Measurements from ENCODE around the gene C1orf21.

Gene C1orf21

DNA sequence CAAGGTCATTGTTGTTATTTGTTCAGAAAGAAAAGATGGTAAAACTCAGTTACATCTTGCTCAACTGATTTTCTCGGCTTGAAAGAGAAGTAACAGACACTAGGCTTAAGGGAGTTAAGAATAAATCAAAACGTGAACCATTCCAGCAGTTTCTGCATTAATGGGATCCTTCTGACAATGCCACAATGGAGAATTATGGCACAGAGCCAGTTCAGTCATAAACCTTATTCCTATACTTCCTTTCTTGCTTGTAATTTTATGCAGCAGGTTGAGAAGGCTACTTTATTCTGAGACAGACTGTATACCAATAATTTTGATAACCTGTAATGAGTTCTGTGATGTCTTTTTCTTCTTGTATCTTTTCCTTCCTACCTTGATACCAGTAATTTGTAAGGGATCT lies 167.0 kb downstream of the C1orf21 start:
- H3K36me3 ChIP-seq (ENCODE audit: insufficient read depth, low read depth, low read length): no peaks in the 10 kb centered on the region
- H3K27ac ChIP-seq (ENCODE audit: low read length): no peak overlapping the region
- no peaks in the 10 kb centered on the region for H3K9me3 ChIP-seq (ENCODE audit: insufficient read depth, low read depth, low read length)
- H3K27me3 ChIP-seq (ENCODE audit: insufficient read depth, low read length): no peaks in the 10 kb centered on the region
- peaks cover 4% of the 10 kb centered on the region; the same call in 1 of the 2 replicates for H3K4me1 ChIP-seq (ENCODE audit: insufficient read depth, low read length)
- no peak overlapping the region for H3K4me3 ChIP-seq (ENCODE audit: low read length)
- H3K9ac ChIP-seq (ENCODE audit: low read depth, low read length): no peak overlapping the region

DNA sequence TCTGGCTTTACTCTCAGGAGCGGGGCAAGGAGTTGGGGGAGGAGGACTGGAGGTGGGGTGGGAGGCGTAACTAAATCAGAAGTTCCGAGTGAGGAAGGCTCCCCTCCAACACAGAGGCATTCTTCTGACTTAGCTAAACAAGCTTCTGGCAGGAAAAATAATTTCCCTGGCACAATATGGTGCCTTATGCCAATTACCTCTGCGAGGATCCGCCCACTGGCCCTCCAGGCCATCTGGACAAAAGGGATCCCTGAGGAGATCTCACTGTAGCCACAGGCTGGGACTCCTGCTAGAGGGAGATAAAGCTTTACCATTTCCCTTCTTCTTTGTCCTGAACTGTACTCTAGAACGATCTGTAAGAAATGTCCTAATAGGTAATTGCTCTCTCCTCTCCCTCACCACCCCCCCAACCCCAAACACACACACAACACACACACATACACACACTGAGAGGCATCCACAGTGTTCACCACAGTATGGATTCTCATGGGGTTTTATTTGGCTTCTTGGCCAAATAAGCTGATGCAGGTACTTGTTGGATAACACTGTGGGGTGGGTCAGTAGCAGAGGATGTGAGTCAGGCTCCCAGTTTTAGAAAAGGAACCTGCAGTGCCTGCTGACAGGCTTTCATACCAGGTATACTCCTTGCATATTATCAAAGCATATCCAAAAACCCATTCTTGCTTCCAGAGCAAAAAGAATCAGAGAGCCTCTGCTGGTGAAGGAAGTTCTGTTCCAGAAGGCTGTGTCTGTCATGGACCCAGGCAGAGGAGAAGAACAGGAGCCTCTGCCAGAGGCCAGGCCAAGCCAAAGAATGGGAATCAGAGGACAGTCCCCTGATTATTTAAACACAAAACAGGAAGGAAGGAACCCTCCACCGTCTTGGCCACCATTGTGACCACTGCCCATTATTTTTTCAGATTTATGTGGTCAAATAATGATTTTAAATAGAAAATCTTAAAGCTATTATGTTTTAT lies 169.1 kb downstream of the C1orf21 start:
- peaks cover 4% of the 10 kb centered on the region; the same call in 1 of the 2 replicates for H3K4me1 ChIP-seq (ENCODE audit: insufficient read depth, low read length)
- H3K9me3 ChIP-seq (ENCODE audit: insufficient read depth, low read depth, low read length): no peaks in the 10 kb centered on the region
- H3K36me3 ChIP-seq (ENCODE audit: insufficient read depth, low read depth, low read length): no peaks in the 10 kb centered on the region
- H3K9ac ChIP-seq (ENCODE audit: low read depth, low read length): no peak overlapping the region
- H3K4me3 ChIP-seq (ENCODE audit: low read length): no peak overlapping the region
- H3K27ac ChIP-seq (ENCODE audit: low read length): no peak overlapping the region
- H3K27me3 ChIP-seq (ENCODE audit: insufficient read depth, low read length): no peaks in the 10 kb centered on the region

DNA sequence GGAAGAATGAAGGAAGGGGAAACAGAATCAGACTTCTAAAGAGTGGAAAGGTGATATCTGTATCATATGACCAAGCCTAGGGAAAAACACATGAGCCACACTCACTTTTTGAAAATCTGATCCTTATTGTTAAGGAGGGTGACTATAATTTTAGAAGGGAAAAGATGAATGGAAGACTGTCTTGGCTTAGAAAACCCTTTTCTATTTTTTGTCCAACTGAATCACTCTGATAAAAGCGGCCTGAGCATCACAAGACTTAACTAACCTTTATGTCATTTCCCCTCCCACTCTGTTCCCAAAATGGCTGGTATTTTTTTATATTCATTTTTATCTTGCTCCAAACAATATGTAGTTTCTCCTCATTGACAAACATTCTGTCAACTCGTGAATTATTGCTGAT lies 169.8 kb downstream of the C1orf21 start:
- Histone ChIP-seq H3K4me3 (ENCODE audit: low read length) (no peak overlapping the region), H3K4me1 (ENCODE audit: insufficient read depth, low read length) (peaks cover 4% of the 10 kb centered on the region; the same call in 1 of the 2 replicates), H3K9ac (ENCODE audit: low read depth, low read length) (no peak overlapping the region), H3K27me3 (ENCODE audit: insufficient read depth, low read length) (no peaks in the 10 kb centered on the region), H3K36me3 (ENCODE audit: insufficient read depth, low read depth, low read length) (no peaks in the 10 kb centered on the region), H3K27ac (ENCODE audit: low read length) (no peak overlapping the region), H3K9me3 (ENCODE audit: insufficient read depth, low read depth, low read length) (no peaks in the 10 kb centered on the region)

DNA sequence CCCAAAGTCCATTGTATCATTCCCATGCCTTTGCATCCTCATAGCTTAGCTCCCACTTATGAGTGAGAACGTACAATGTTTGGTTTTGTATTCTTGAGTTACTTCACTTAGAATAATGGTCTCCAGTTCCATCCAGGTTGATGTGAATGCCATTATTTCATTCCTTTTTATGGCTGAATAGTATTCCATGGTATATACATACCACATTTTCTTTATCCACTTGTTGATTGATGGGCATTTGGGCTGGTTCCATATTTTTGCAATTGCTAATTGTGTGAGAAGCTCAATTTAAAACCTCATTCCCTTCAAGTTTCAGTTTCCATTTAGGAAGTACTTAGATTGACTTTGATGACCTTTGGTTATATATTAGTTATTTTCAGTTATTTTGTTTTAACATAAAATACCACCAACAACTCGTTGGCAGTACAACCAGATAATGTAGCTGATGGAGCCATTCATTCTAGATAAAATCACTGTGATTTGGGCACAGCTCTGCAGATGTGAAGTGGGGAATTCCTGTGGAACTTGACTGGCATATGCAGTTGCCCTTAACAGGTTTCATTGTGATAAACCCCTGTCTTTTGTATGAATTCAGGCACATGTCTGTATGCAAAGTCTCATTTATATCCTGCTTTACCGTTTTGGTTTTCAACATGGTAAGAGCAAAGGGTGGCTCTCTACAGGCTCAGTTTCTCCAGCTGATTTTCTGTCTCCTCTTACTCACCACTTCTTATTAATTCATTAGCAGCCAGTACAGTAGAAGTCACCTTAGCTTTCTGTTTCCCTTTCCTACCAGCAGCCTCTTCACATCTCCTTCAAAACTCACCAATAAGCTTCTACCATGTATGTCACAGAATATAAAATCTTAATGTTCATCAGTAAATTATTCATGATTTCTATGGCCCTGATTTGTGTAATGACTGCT lies 170.9 kb downstream of the C1orf21 start:
- Histone ChIP-seq H3K36me3 (ENCODE audit: insufficient read depth, low read depth, low read length) (no peaks in the 10 kb centered on the region), H3K27ac (ENCODE audit: low read length) (no peak overlapping the region), H3K27me3 (ENCODE audit: insufficient read depth, low read length) (no peaks in the 10 kb centered on the region), H3K9ac (ENCODE audit: low read depth, low read length) (no peak overlapping the region), H3K9me3 (ENCODE audit: insufficient read depth, low read depth, low read length) (no peaks in the 10 kb centered on the region), H3K4me3 (ENCODE audit: low read length) (no peak overlapping the region), H3K4me1 (ENCODE audit: insufficient read depth, low read length) (peaks cover 4% of the 10 kb centered on the region; the same call in 1 of the 2 replicates)

DNA sequence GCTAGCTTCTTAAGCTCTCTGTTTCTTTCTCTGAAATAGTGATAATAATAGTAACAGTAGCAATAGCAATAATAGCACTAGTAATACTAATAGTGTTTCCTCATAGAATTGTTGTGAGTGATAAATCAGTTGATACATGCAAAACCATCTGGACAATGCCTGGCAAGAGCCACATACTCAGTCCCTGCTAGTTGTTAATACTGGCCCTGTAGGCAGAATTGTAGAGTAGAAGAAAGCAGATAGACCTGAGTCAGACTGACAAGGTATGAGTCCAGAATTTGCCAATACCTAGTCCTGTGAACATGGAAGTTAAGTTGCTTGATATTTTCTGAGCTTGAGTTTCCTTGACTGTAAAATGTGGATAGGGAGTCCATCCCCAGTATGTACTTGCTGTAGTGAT lies 171.9 kb downstream of the C1orf21 start:
- Histone ChIP-seq H3K27me3 (ENCODE audit: insufficient read depth, low read length) (no peaks in the 10 kb centered on the region), H3K9me3 (ENCODE audit: insufficient read depth, low read depth, low read length) (no peaks in the 10 kb centered on the region), H3K4me1 (ENCODE audit: insufficient read depth, low read length) (peaks cover 4% of the 10 kb centered on the region; the same call in 1 of the 2 replicates), H3K27ac (ENCODE audit: low read length) (no peak overlapping the region), H3K9ac (ENCODE audit: low read depth, low read length) (no peak overlapping the region), H3K4me3 (ENCODE audit: low read length) (no peak overlapping the region), H3K36me3 (ENCODE audit: insufficient read depth, low read depth, low read length) (no peaks in the 10 kb centered on the region)

DNA sequence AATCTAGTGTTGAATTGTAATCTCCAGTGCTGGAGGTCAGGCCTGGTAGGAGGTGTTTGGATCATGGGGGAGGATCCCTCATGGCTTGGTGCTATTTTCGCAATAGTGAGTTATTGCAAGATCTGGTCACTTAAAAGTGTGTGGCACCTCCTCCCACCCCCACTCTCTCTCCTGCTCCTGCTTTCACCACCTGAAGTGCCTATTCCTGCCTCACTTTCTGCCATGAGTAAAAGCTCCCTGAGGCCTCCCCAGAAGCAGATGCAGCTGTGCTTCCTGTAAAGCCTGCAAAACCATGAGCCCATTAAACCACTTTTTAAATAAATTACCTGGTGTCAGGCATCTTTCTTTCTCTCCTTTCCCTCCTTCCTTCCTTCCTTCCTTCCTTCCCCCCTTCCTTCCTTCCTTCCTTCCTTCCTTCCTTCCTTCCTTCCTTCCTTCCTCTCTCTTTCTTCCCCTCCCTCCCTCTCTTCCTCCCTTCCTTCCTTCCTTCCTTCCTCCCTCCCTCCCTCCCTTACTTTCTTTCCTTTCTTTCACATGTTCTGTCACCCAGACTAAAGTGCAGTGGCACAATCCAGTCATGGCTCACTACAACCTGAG lies 172.4 kb downstream of the C1orf21 start:
- no peak overlapping the region for H3K9ac ChIP-seq (ENCODE audit: low read depth, low read length)
- H3K4me1 ChIP-seq (ENCODE audit: insufficient read depth, low read length): peaks cover 4% of the 10 kb centered on the region; the same call in 1 of the 2 replicates
- no peaks in the 10 kb centered on the region for H3K36me3 ChIP-seq (ENCODE audit: insufficient read depth, low read depth, low read length)
- H3K4me3 ChIP-seq (ENCODE audit: low read length): no peak overlapping the region
- no peak overlapping the region for H3K27ac ChIP-seq (ENCODE audit: low read length)
- H3K27me3 ChIP-seq (ENCODE audit: insufficient read depth, low read length): no peaks in the 10 kb centered on the region
- H3K9me3 ChIP-seq (ENCODE audit: insufficient read depth, low read depth, low read length): no peaks in the 10 kb centered on the region

DNA sequence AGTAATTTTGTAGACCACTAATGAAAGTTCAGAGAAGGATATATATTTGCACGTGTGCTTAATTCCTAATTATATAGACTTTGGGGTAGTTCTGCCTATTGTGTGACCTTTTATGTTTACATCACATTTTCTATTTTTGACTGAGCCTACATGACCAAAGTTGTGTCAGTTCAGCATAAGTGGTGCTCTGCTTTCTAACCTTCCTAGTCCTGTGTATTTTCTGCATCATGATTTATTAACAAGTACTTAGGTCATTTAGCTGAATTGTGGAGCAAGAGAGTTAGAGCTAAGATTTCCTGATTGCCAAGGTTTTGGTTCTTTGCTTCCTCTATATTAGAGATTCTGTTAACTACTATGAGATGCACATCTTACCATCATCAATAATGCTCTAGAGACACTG lies 176.0 kb downstream of the C1orf21 start:
- peaks cover 8% of the 10 kb centered on the region; the same call in 1 of the 2 replicates for H3K36me3 ChIP-seq (ENCODE audit: insufficient read depth, low read depth, low read length)
- H3K9ac ChIP-seq (ENCODE audit: low read depth, low read length): no peak overlapping the region
- H3K27ac ChIP-seq (ENCODE audit: low read length): no peak overlapping the region
- H3K9me3 ChIP-seq (ENCODE audit: insufficient read depth, low read depth, low read length): no peaks in the 10 kb centered on the region
- H3K27me3 ChIP-seq (ENCODE audit: insufficient read depth, low read length): no peaks in the 10 kb centered on the region
- H3K4me3 ChIP-seq (ENCODE audit: low read length): no peak overlapping the region
- no peaks in the 10 kb centered on the region for H3K4me1 ChIP-seq (ENCODE audit: insufficient read depth, low read length)

DNA sequence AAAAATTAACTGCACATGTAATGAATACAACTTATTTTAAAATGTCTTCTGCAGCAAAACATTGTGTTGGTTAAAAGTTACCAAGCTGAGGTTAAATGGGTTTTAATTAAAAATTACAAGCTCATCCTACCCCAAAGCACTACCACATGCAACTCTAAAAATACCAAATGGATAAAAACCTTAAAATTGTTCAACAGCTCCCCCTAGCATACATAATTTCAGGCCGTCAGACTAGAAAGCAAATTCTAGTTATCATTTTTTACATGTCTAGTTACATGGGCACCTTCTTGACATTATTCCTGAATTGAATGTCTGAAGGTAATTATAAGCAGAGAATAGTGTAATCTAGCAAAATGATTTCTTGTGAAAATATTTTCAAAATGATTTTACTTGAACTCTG lies 176.5 kb downstream of the C1orf21 start:
- H3K4me3 ChIP-seq (ENCODE audit: low read length): no peak overlapping the region
- no peaks in the 10 kb centered on the region for H3K4me1 ChIP-seq (ENCODE audit: insufficient read depth, low read length)
- no peaks in the 10 kb centered on the region for H3K27me3 ChIP-seq (ENCODE audit: insufficient read depth, low read length)
- H3K36me3 ChIP-seq (ENCODE audit: insufficient read depth, low read depth, low read length): peaks cover 8% of the 10 kb centered on the region; the same call in 1 of the 2 replicates
- no peak overlapping the region for H3K27ac ChIP-seq (ENCODE audit: low read length)
- no peaks in the 10 kb centered on the region for H3K9me3 ChIP-seq (ENCODE audit: insufficient read depth, low read depth, low read length)
- H3K9ac ChIP-seq (ENCODE audit: low read depth, low read length): no peak overlapping the region

DNA sequence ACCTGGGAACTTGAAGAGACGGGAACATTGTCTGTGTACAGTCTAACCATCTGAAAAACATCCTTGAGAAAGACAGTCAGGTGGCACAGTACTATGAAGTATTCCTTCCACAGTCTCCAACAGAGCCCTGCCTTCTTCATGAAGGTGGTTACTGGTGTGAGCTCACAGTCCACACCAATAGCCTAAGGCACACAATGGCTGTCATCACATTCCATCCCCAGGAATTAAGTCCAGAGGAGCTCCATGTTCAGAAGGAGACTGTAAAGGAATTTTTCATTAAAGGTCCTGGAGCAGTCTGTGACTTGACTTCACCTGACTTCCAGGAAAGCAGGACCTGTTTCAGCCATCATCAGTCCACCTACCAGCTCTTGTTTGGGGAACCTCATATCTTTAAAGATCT lies 180.2 kb downstream of the C1orf21 start:
- Histone ChIP-seq H3K4me3 (ENCODE audit: low read length) (no peak overlapping the region), H3K9ac (ENCODE audit: low read depth, low read length) (no peak overlapping the region), H3K4me1 (ENCODE audit: insufficient read depth, low read length) (no peaks in the 10 kb centered on the region), H3K9me3 (ENCODE audit: insufficient read depth, low read depth, low read length) (no peaks in the 10 kb centered on the region), H3K27ac (ENCODE audit: low read length) (no peak overlapping the region), H3K36me3 (ENCODE audit: insufficient read depth, low read depth, low read length) (peaks cover 8% of the 10 kb centered on the region; the same call in 1 of the 2 replicates), H3K27me3 (ENCODE audit: insufficient read depth, low read length) (no peaks in the 10 kb centered on the region)

DNA sequence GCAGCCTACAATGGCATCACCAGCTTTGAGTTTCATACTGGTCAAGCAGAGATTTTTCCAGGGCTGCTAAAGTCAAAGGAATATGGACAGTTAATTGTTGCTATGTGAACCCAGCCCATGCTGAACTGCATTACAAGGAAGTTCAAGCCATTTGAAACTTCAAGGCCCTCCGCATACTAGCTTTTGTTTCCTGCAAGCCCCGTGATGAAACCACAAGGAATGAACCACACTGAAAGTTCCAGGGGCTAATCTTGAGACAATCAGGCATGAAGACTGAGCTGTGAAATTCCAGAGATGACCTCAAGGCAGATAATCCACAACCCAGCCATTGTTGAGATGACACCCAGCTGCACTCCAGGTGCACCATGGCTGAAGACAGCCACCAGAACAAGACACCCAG lies 180.8 kb downstream of the C1orf21 start:
- Histone ChIP-seq H3K9ac (ENCODE audit: low read depth, low read length) (no peak overlapping the region), H3K4me1 (ENCODE audit: insufficient read depth, low read length) (no peaks in the 10 kb centered on the region), H3K27ac (ENCODE audit: low read length) (no peak overlapping the region), H3K9me3 (ENCODE audit: insufficient read depth, low read depth, low read length) (no peaks in the 10 kb centered on the region), H3K4me3 (ENCODE audit: low read length) (no peak overlapping the region), H3K36me3 (ENCODE audit: insufficient read depth, low read depth, low read length) (peaks cover 8% of the 10 kb centered on the region; the same call in 1 of the 2 replicates), H3K27me3 (ENCODE audit: insufficient read depth, low read length) (no peaks in the 10 kb centered on the region)

DNA sequence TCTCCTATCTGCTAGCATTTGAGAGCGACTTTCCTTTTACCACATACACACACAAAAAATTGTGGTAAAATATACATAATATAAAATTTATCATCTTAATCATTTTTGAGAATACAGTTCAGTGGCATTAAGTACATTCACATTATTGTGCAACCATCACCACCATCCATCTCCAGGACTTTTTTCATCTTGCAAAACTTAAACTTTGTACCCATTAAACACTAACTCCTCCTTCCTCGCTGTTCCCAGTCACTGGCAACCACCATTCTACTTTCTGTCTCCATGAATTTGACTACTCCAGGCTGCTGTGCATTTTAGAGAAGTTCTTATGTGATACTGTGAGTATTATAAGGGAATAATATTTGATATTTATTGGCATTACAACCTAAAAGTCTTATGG lies 181.3 kb downstream of the C1orf21 start:
- no peaks in the 10 kb centered on the region for H3K9me3 ChIP-seq (ENCODE audit: insufficient read depth, low read depth, low read length)
- H3K9ac ChIP-seq (ENCODE audit: low read depth, low read length): no peak overlapping the region
- no peaks in the 10 kb centered on the region for H3K4me1 ChIP-seq (ENCODE audit: insufficient read depth, low read length)
- no peak overlapping the region for H3K27ac ChIP-seq (ENCODE audit: low read length)
- peaks cover 8% of the 10 kb centered on the region; the same call in 1 of the 2 replicates for H3K36me3 ChIP-seq (ENCODE audit: insufficient read depth, low read depth, low read length)
- no peak overlapping the region for H3K4me3 ChIP-seq (ENCODE audit: low read length)
- H3K27me3 ChIP-seq (ENCODE audit: insufficient read depth, low read length): no peaks in the 10 kb centered on the region

Measured in iPS-20b (cell line).